ENCODE results near the gene NSG2. TPM values are rescaled to one million over a fixed set of nuclear protein-coding genes. Genes with fewer than 3 reads are reported as not detected.

Gene NSG2
- total RNA-seq, 1 experiment from 2014 or later = not detected

DNA sequence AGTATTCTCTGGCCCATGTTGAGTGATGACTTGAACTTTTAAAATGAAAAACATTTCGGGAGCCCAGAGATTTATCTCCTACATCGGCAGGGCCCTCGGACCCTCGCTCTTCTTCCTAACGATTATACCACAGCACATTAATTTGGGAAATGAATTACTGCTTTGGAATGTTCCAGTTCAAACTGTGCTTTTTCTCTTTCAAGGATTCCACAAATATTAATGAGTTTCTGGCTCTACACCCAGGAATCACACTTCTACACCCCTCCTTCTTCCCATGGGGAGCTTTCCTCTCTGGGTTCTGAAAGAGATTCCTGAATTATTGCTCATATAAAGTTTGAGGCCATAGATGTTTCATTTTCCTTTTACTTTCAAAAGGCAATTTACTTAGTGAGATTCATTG lies 41.2 kb downstream of the NSG2 start:
- Mint-ChIP-seq H3K27me3 (ENCODE audit: low read depth) (peaks cover 10% of the 10 kb centered on the region), H3K9me3 (no peaks in the 10 kb centered on the region; a peak in 1 of 5 replicates), H3K4me1 (peaks cover 0 to 5% of the 10 kb centered on the region in 2 experiments; a peak in 2 of 4 replicates), H3K4me3 (no peak overlapping the region), H3K36me3 (ENCODE audit: insufficient read depth in 1 of 3, low read depth in 3 of 3) (no peaks in the 10 kb centered on the region), H3K27ac (no peak overlapping the region)
- Histone ChIP-seq H2BK20ac (ENCODE audit: low read depth, low read length, poor library complexity, severe bottlenecking) (no peak overlapping the region), H3K9me3 (ENCODE audit: control insufficient read depth, low read depth, low read length) (no peaks in the 10 kb centered on the region), H3K27me3 (ENCODE audit: insufficient read depth, low read length) (no peaks in the 10 kb centered on the region), H3K79me1 (ENCODE audit: insufficient read depth, low read depth, low read length, poor library complexity, severe bottlenecking) (no peaks in the 10 kb centered on the region), H2AK5ac (ENCODE audit: insufficient read length, low read length) (no peak overlapping the region), H3K79me2 (ENCODE audit: insufficient read depth, low read length) (no peaks in the 10 kb centered on the region), H4K20me1 (ENCODE audit: control insufficient read depth, insufficient read depth, insufficient read length) (no peaks in the 10 kb centered on the region), H4K8ac (replicated peaks; ENCODE audit: insufficient read length, low read depth, low read length) (no peak overlapping the region), H3K9ac (ENCODE audit: extremely low read depth, insufficient read length, low read length) (no peak overlapping the region), H3K23me2 (ENCODE audit: insufficient read length, low read depth, low read length, poor library complexity, severe bottlenecking) (no peaks in the 10 kb centered on the region), H4K91ac (ENCODE audit: insufficient read length, low read depth, low read length) (no peak overlapping the region), H2BK12ac (ENCODE audit: insufficient read length, low read depth, low read length) (no peak overlapping the region), H2BK120ac (ENCODE audit: low read depth, low read length, poor library complexity, severe bottlenecking) (no peak overlapping the region), H3K14ac (ENCODE audit: insufficient read depth, low read length) (no peak overlapping the region), H3K23ac (ENCODE audit: insufficient read length, low read depth, low read length) (no peak overlapping the region), H2BK15ac (ENCODE audit: low read depth, low read length) (no peak overlapping the region), H2BK5ac (ENCODE audit: insufficient read length, low read length) (no peak overlapping the region), H3K18ac (ENCODE audit: insufficient read length, low read depth, low read length) (no peak overlapping the region), H3K56ac (ENCODE audit: insufficient read length, low read depth, low read length) (no peak overlapping the region), H3K4me1 (ENCODE audit: insufficient read depth, low read length) (no peaks in the 10 kb centered on the region), H3K4ac (ENCODE audit: low read depth, low read length) (no peak overlapping the region), H2AFZ (ENCODE audit: low read length) (no peak overlapping the region), H3K27ac (ENCODE audit: insufficient read length, low read depth, low read length) (no peak overlapping the region), H3T11ph (ENCODE audit: low read length) (no peak overlapping the region), H3K4me2 (ENCODE audit: insufficient read depth, insufficient read length, low read length) (no peak overlapping the region), H4K5ac (ENCODE audit: insufficient read length, low read depth, low read length) (no peak overlapping the region)
- no peak for DNase-seq
- no peak for TF ChIP-seq CTCF (conservative IDR thresholded peaks at IDR 0.05)
- no CpG with 5 or more reads among the region's 5 CpGs for WGBS (ENCODE audit: extremely low coverage, insufficient read length, low lambda C conversion rate)
